ENCODE measurements around the gene LAMTOR4.

Gene LAMTOR4

DNA sequence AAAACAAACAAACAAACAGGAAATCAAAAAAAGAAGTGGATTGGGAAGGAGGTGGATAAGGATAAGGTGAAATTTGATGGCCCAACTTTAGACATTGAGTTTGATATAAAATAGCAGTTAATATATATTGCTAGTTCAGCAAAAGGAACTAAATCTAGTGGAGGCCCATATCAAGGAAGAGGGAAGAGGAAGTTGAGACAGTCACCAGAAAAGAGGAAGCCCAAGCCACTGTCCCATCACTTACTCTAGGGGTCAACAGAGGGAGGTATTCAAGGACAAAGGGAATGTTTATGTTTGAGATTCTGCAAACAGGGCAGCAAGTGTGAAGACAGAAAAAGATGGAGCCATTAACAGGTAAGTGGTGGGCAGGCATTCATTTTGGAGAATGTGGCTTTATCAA is 3.7 kb downstream of the LAMTOR4 start:
- TF ChIP-seq, protein P1, sequence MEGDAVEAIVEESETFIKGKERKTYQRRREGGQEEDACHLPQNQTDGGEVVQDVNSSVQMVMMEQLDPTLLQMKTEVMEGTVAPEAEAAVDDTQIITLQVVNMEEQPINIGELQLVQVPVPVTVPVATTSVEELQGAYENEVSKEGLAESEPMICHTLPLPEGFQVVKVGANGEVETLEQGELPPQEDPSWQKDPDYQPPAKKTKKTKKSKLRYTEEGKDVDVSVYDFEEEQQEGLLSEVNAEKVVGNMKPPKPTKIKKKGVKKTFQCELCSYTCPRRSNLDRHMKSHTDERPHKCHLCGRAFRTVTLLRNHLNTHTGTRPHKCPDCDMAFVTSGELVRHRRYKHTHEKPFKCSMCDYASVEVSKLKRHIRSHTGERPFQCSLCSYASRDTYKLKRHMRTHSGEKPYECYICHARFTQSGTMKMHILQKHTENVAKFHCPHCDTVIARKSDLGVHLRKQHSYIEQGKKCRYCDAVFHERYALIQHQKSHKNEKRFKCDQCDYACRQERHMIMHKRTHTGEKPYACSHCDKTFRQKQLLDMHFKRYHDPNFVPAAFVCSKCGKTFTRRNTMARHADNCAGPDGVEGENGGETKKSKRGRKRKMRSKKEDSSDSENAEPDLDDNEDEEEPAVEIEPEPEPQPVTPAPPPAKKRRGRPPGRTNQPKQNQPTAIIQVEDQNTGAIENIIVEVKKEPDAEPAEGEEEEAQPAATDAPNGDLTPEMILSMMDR (IDR thresholded peaks at IDR 0.05): no peak
- no peak for DNase-seq
- no peaks in the 10 kb centered on the region for H3K27me3 ChIP-seq
- H3K27ac ChIP-seq: no peak overlapping the region
- intact Hi-C loops (cut with DNase I; ENCODE audit: low total_unique reads): no loop called here
- H3K4me1 ChIP-seq: peaks cover 4 to 25% (median 20%) of the 10 kb centered on the region in 4 donors
- peaks cover 12 to 51% (median 31%) of the 10 kb centered on the region in 3 donors for H3K36me3 ChIP-seq
- H3K9me3 ChIP-seq: no peaks in the 10 kb centered on the region
- H3K4me3 ChIP-seq: no peak overlapping the region

DNA sequence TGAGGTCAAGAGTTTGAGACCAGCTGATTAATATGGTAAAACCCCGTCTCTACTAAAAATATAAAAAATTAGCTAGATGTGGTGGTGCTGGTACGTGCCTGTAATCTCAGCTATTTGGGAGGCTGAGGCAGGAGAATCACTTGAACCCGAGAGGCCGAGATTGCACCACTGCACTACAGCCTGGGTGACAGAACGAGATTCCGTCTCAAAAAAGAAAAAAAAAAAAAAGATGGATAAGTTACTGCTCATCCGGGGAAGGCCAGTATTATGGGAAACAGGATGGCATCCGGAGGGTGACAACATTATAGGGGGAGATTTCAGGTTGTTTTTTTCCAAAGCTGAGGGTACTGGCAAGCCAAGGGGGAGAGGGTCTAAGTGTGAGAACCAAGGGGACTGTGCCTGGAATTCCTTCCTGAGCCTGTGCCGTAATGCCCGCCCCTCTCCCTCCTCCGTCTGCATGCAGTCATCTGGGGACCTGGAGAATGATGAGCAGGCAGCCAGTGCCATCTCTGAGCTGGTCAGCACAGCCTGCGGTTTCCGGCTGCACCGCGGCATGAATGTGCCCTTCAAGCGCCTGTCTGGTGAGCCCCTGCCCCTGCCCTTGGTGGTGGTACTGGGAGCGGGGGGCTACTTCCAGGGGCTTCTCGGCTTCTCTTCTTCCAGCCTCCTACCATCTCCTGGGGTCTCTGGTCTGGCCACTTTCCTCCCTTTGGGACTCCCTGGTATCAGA is 4.4 kb downstream of the LAMTOR4 start:
- Histone ChIP-seq H3K4me3 (no peak overlapping the region), H3K4me1 (peaks cover 4 to 29% (median 25%) of the 10 kb centered on the region in 4 donors), H3K27me3 (no peaks in the 10 kb centered on the region), H3K9me3 (no peaks in the 10 kb centered on the region), H3K36me3 (peaks cover 12 to 51% (median 31%) of the 10 kb centered on the region in 3 donors), H3K27ac (no peak overlapping the region)
- intact Hi-C loops (cut with DNase I; ENCODE audit: low total_unique reads): no loop called here
- TF ChIP-seq, protein P1 (IDR thresholded peaks at IDR 0.05): no peak
- no peak for DNase-seq

DNA sequence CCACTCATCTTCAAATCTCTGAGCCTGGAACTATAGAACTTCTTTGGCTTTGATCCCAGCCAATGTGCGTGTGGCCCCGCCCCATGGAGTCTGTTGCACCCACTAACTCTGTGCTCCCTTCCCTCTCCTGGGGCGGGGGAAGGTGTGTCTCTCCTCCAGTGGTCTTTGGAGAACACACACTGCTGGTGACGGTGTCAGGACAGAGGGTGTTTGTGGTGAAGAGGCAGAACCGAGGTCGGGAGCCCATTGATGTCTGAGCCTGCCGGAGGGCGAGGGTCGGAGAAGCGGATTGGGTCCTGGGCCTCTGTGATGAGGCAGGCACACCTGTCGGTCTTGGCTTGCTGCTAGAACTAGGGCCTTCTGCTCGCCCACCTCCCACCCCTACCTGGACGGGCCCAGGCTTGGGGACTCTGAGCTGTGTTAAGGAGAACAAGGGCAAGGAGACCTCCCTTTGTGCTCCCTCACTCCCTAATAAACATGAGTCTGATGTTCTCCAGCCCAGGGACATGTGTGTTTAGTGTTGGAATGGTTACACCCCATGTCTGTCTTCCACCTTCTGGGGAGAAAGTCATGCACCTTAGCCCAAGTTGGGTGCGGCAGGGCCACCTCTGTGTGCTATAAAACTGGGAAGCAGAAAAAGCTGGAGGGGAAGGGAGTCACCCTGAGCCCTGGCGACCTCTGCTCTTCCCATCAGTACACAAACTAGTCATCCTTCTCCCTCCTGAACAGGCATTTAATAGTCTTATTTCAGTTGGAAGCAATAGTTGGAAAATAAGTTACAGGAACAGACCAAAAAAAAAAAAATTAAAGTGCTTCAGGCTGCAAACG is 5.2 kb downstream of the LAMTOR4 start:
- Histone ChIP-seq H3K9me3 (no peaks in the 10 kb centered on the region), H3K27ac (no peak overlapping the region), H3K4me1 (peaks cover 4 to 32% (median 26%) of the 10 kb centered on the region in 4 donors), H3K27me3 (no peaks in the 10 kb centered on the region), H3K4me3 (no peak overlapping the region), H3K36me3 (peaks cover 12 to 51% (median 31%) of the 10 kb centered on the region in 3 donors)
- intact Hi-C loops (cut with DNase I; ENCODE audit: low total_unique reads): no loop called here
- DNase-seq: no peak
- TF ChIP-seq, protein P1 (IDR thresholded peaks at IDR 0.05): no peak

DNA sequence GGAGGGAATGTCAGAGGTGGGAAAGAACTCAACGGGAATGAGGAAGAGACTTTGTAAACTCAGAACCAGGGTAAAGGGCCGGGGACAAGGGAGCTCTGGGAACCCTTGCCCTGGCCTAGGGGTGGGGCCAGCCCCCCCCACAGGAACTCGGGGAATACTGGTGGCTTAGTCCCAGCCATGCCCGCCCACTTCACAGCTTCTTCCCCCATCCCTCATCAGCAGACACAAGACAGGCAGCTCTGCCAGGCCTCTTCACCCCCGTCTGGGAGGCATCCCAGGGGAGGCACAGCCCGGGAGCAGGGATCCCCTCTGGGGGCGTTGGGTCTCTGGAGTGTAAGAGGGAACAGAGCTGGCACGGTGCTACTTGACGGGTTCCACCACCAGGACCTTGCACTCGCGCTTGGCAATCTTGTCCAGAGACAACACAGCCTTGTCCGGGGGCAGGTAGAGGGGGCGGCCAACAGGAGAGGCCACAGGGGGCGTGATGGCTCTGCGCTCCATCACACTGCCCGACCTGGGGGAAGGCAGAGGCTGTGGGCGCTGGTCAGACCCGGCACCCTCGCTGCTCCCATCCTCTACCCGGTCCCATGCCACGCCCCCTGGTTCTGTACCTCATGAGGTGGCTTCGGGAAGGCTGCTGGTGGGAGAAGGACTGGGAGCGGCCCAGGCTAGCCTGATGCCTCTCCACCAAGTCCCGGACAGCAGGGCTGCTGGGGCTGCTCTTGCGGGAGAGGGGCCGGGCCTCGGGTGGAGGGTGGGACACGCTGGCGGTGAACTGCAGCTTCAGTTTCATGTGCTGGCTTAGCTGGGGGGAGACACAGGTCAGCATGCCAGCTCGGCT is 6.2 kb downstream of the LAMTOR4 start:
- no peak overlapping the region for H3K27ac ChIP-seq
- H3K9me3 ChIP-seq: no peaks in the 10 kb centered on the region
- H3K4me1 ChIP-seq: peaks cover 2 to 28% (median 21%) of the 10 kb centered on the region in 4 donors
- intact Hi-C loops (cut with DNase I; ENCODE audit: low total_unique reads): no loop called here
- DNase-seq: no peak
- H3K27me3 ChIP-seq: no peaks in the 10 kb centered on the region
- no peak overlapping the region for H3K4me3 ChIP-seq
- TF ChIP-seq, protein P1 (IDR thresholded peaks at IDR 0.05): no peak
- peaks cover 12 to 51% (median 31%) of the 10 kb centered on the region in 3 donors for H3K36me3 ChIP-seq

- Histone ChIP-seq H3K9me3 (no peaks in the 10 kb centered on the region), H3K36me3 (peaks cover 12 to 51% (median 31%) of the 10 kb centered on the region in 3 donors), H3K27me3 (no peaks in the 10 kb centered on the region), H3K4me3 (no peak overlapping the region), H3K4me1 (peaks cover 0 to 24% (median 18%) of the 10 kb centered on the region in 4 donors), H3K27ac (no peak overlapping the region)
- TF ChIP-seq, protein P1 (IDR thresholded peaks at IDR 0.05): no peak
- intact Hi-C loops (cut with DNase I; ENCODE audit: low total_unique reads): no loop called here
- DNase-seq: no peak
Observed at GRCh38 chr7:100155553-100156317, 7.0 kb downstream of the LAMTOR4 start.
